Measurements from ENCODE around the gene RHOB. TPM values are rescaled to one million over a fixed set of nuclear protein-coding genes. Genes with fewer than 3 reads are reported as not detected.
"Not testable (repeated sequence)": the region's sequence is repeated elsewhere in the genome, so short reads cannot be mapped to it uniquely, and the experiment has no call there.

RHOB gene
- total and polyA plus RNA-seq, 8 donors, result 143 to 1,146 (median 424) TPM

- intact Hi-C loops (cut with DNase I; ENCODE audit: low total_unique reads), result no loop called here
- no peaks in the 10 kb centered on the region for H3K36me3 ChIP-seq
- DNase-seq, result no peak
- no peak overlapping the region for H3K4me3 ChIP-seq
- TF ChIP-seq POLR2AphosphoS5 (IDR thresholded peaks at IDR 0.05), result peak in 1 of 3 donors; percentile 2
- no peak for TF ChIP-seq CTCF (IDR thresholded peaks at IDR 0.05)
- H3K27me3 ChIP-seq, result no peaks in the 10 kb centered on the region
- WGBS, 5 donors, result 88 to 93% (median 92%) methylated on average over 3 of the region's 3 CpGs
- no peaks in the 10 kb centered on the region for H3K9me3 ChIP-seq
- peak overlapping the region in 4 of 5 donors; percentile 75 to 84 (median 80) for H3K27ac ChIP-seq
- H3K4me1 ChIP-seq, result peaks cover 28 to 64% (median 47%) of the 10 kb centered on the region in 4 donors
Measured at GRCh38 chr2:20455076-20455587, 8.3 kb downstream of the RHOB start.

GRCh38 chr2:20456116-20456571, 9.3 kb downstream of the RHOB start:
- intact Hi-C loops (cut with DNase I; ENCODE audit: low total_unique reads), result no loop called here
- Histone ChIP-seq H3K36me3 (no peaks in the 10 kb centered on the region), H3K4me1 (peaks cover 19 to 54% (median 37%) of the 10 kb centered on the region in 4 donors), H3K27ac (peak overlapping the region; percentile 20 to 84 (median 79)), H3K9me3 (no peaks in the 10 kb centered on the region), H3K4me3 (no peak overlapping the region), H3K27me3 (no peaks in the 10 kb centered on the region)
- TF ChIP-seq POLR2A (IDR thresholded peaks at IDR 0.05) (no peak), CTCF (IDR thresholded peaks at IDR 0.05) (no peak), POLR2AphosphoS5 (IDR thresholded peaks at IDR 0.05) (peak in 2 of 3 donors; percentile 34 to 53), EP300 (IDR thresholded peaks at IDR 0.05) (no peak)
- DNase-seq, result peak in 1 of 2 donors; percentile 14

- 42 to 59% (median 47%) methylated on average over 3 of the region's 3 CpGs for WGBS, 5 donors
- H3K27me3 ChIP-seq, result no peaks in the 10 kb centered on the region
- DNase-seq, result peak in 1 of 2 donors; percentile 11
- peak overlapping the region; percentile 65 to 84 (median 79) for H3K27ac ChIP-seq
- peaks cover 19 to 47% (median 33%) of the 10 kb centered on the region in 4 donors for H3K4me1 ChIP-seq
- H3K9me3 ChIP-seq, result no peaks in the 10 kb centered on the region
- no peak for TF ChIP-seq CTCF (IDR thresholded peaks at IDR 0.05)
- TF ChIP-seq POLR2AphosphoS5 (IDR thresholded peaks at IDR 0.05), result peak; percentile 5 to 60 (median 20)
- no peak for TF ChIP-seq POLR2A (IDR thresholded peaks at IDR 0.05)
- H3K36me3 ChIP-seq, result no peaks in the 10 kb centered on the region
- intact Hi-C loops (cut with DNase I; ENCODE audit: low total_unique reads), result no loop called here
- no peak overlapping the region for H3K4me3 ChIP-seq
Measured at GRCh38 chr2:20456636-20457426, 10.0 kb downstream of the RHOB start.

GRCh38 chr2:20457661-20458630, 11.1 kb downstream of the RHOB start:
- peak in 1 of 2 donors; percentile 50 for DNase-seq
- Histone ChIP-seq H3K4me3 (no peak overlapping the region), H3K9me3 (no peaks in the 10 kb centered on the region), H3K27me3 (no peaks in the 10 kb centered on the region), H3K4me1 (peaks cover 19 to 42% (median 30%) of the 10 kb centered on the region in 4 donors), H3K36me3 (no peaks in the 10 kb centered on the region), H3K27ac (peak overlapping the region; percentile 65 to 84 (median 79))
- TF ChIP-seq CTCF (IDR thresholded peaks at IDR 0.05) (no peak), EP300 (IDR thresholded peaks at IDR 0.05) (no peak)
- intact Hi-C loops (cut with DNase I; ENCODE audit: low total_unique reads), result no loop called here
- WGBS, 5 donors, result 69 to 83% (median 72%) methylated on average over 10 of the region's 10 CpGs

- H3K27me3 ChIP-seq; H3K9me3 ChIP-seq; H3K36me3 ChIP-seq; H3K4me3 ChIP-seq; intact Hi-C loops (cut with DNase I; ENCODE audit: low total_unique reads): not testable (repeated sequence)
- Histone ChIP-seq H3K4me1 (peaks cover 19 to 42% (median 30%) of the 10 kb centered on the region in 4 donors), H3K27ac (peak overlapping the region in 4 of 5 donors; percentile 55 to 84 (median 80))
- peak in 1 of 2 donors; percentile 28 for DNase-seq
- WGBS, 5 donors, result 46 to 78% (median 62%) methylated on average over 2 to 5 of the region's 5 CpGs
Measured at GRCh38 chr2:20458737-20459484, 12.0 kb downstream of the RHOB start.
